Esophagus muscularis mucosa (tissue), 4 donors: ENCODE measurements around the gene DCK. TPM values are rescaled to one million over a fixed set of nuclear protein-coding genes. Genes with fewer than 3 reads are reported as not detected.
"Not testable (repeated sequence)": the region's sequence is repeated elsewhere in the genome, so short reads cannot be mapped to it uniquely, and the experiment has no call there.

Source experiments
- DNase-seq: peaks from one replicate; pipeline ENCODE4 v3.0.0-alpha.2; 2017; ENCODE audit errors: extremely low spot score
- H3K27ac ChIP-seq, 4 donors: fragments of 200-600 bp; sonication (generic); replicated peaks in 1 of 4; 1 replicate in 3 of 4; 2 replicates in 1 of 4; pipeline ENCODE4 v1.5.1; 2016 to 2019; ENCODE audit warnings: mild to moderate bottlenecking in 1 of 4
- H3K27me3 ChIP-seq, 4 donors: fragments of 200-600 bp; sonication (generic); one replicate each; pipeline versions ENCODE4 v1.5.1 to v1.6.0; 2016 to 2019
- H3K36me3 ChIP-seq, 4 donors: fragments of 200-600 bp; sonication (generic); one replicate each; pipeline ENCODE4 v1.5.1; 2016 to 2019
- H3K4me1 ChIP-seq, 4 donors: fragments of 200-600 bp; sonication (generic); one replicate each; pipeline ENCODE4 v1.5.1; 2016 to 2019
- H3K4me3 ChIP-seq, 4 donors: fragments of 200-600 bp; sonication (generic); 1 replicate in 2 of 4; 2 replicates in 2 of 4; pipeline ENCODE4 v1.5.1; 2016 to 2019; ENCODE audit warnings: mild to moderate bottlenecking in 4 of 4, moderate library complexity in 1 of 4
- H3K9me3 ChIP-seq, 4 donors: fragments of 200-600 bp; sonication (generic); 1 replicate in 3 of 4; 2 replicates in 1 of 4; pipeline ENCODE4 v1.5.1; 2016 to 2019
- EP300 ChIP-seq: sonication (generic); formaldehyde crosslinking; IDR thresholded peaks from one replicate; pipeline ENCODE4 v1.6.1; 2017; ENCODE audit warnings: antibody characterized with exemption
- POLR2A ChIP-seq: fragments of 450-650 bp; IDR thresholded peaks from one replicate; pipeline ENCODE4 v1.6.1; 2017; ENCODE audit warnings: antibody characterized with exemption, moderate library complexity, mild to moderate bottlenecking, low read depth
- POLR2AphosphoS5 ChIP-seq, 2 donors: sonication (generic); formaldehyde crosslinking; IDR thresholded peaks; one replicate each; pipeline ENCODE4 v1.6.1; 2017; ENCODE audit warnings: antibody characterized with exemption in 2 of 2
- WGBS: methylation state at CpG from one replicate; pipeline ENCODE4 v1.1.5; 2018; 5-methylcytosine and 5-hydroxymethylcytosine counted together
- intact Hi-C: fragments of 100-400 bp; cut with DNase I; formaldehyde crosslinking; loops from one replicate; pipeline ENCODE4 v1.15.1; 2023
- total RNA-seq, 4 donors: library from RNA; depleted of rRNA; stranded (reverse); fragments of >200 nt; gene quantifications; one replicate each; pipeline versions ENCODE4 v1.1.0 to v1.2.1, GENCODE V29; 2016
- TF ChIP-seq, protein P1 (sequence below), 3 experiments: fragments of 200-600 bp in 2 of 3; fragments of 450-650 bp in 1 of 3; sonication (generic) in 2 of 3; IDR thresholded peaks; one replicate each; pipeline ENCODE4 v1.5.1; 2017 to 2019; ENCODE audit warnings: antibody characterized with exemption in 3 of 3, mild to moderate bottlenecking in 2 of 3, moderate library complexity in 1 of 3

The DCK gene
- total RNA-seq, 4 donors from 2014 or later: 13.7 to 16.8 (median 14.8) TPM

DNA sequence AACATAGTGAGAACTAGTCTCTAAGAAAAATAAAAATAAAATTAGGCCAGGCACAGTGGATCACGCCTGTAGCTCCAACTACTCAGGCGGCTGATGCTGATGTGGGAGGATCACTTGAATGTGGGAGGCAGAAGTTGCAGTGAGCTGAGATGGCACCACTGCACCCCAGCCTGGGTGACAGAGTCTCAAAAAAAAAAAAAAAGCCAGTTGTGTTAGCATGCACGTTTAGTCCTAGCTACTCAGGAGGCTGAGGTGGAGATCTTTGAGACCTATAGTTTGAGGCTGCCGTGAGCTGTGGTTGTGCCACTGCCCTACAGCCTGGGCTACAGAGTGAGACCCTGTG lies 2.5 kb downstream of the DCK start:
- H3K4me3 ChIP-seq: no peak overlapping the region
- DNase-seq: no peak
- peaks cover 0 to 14% (median 6%) of the 10 kb centered on the region in 4 donors for H3K36me3 ChIP-seq
- H3K9me3 ChIP-seq: no peaks in the 10 kb centered on the region
- TF ChIP-seq EP300 (no peak), POLR2AphosphoS5 (IDR thresholded peaks at IDR 0.05) (no peak), POLR2A (no peak)
- TF ChIP-seq, protein P1, sequence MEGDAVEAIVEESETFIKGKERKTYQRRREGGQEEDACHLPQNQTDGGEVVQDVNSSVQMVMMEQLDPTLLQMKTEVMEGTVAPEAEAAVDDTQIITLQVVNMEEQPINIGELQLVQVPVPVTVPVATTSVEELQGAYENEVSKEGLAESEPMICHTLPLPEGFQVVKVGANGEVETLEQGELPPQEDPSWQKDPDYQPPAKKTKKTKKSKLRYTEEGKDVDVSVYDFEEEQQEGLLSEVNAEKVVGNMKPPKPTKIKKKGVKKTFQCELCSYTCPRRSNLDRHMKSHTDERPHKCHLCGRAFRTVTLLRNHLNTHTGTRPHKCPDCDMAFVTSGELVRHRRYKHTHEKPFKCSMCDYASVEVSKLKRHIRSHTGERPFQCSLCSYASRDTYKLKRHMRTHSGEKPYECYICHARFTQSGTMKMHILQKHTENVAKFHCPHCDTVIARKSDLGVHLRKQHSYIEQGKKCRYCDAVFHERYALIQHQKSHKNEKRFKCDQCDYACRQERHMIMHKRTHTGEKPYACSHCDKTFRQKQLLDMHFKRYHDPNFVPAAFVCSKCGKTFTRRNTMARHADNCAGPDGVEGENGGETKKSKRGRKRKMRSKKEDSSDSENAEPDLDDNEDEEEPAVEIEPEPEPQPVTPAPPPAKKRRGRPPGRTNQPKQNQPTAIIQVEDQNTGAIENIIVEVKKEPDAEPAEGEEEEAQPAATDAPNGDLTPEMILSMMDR (IDR thresholded peaks at IDR 0.05): no peak
- no peaks in the 10 kb centered on the region for H3K27me3 ChIP-seq
- intact Hi-C loops: loop anchor here (10.0 kb wide), 1 partner anchor 291 kb away; no protein-coding TSS in a partner anchor
- peaks cover 11 to 47% (median 38%) of the 10 kb centered on the region in 4 donors for H3K4me1 ChIP-seq
- WGBS: 62% methylated on average over 4 of the region's 4 CpGs
- no peak overlapping the region for H3K27ac ChIP-seq

DNA sequence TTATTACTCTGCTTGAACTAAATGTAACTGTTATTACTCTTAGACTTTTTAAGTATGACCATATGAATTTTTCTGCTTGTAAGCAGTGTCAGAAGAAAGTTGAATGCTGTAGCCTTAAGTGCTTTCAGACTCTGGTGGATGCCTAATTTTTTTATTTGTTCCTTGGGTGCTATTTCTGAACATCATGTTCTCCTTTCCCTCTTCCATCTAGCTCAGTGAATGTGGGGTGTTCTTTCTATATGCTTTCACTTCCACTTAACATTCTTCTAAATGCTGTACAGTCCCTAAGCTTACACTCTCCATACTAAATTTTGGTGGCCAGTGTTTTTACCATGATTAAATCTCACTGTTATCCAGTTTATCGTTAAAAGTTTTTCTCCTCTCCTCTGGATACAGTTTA lies 3.6 kb downstream of the DCK start:
- intact Hi-C loops: loop anchor here (10.0 kb wide), 1 partner anchor 292 kb away; no protein-coding TSS in a partner anchor
- DNase-seq: no peak
- H3K4me3 ChIP-seq: no peak overlapping the region
- H3K27me3 ChIP-seq: no peaks in the 10 kb centered on the region
- WGBS: 93% methylated on average over 1 of the region's 1 CpG
- H3K36me3 ChIP-seq: peaks cover 0 to 14% (median 6%) of the 10 kb centered on the region in 4 donors
- no peak for TF ChIP-seq POLR2AphosphoS5 (IDR thresholded peaks at IDR 0.05)
- TF ChIP-seq POLR2A: no peak
- TF ChIP-seq, protein P1 (IDR thresholded peaks at IDR 0.05): no peak
- TF ChIP-seq EP300: no peak
- no peaks in the 10 kb centered on the region for H3K9me3 ChIP-seq
- H3K4me1 ChIP-seq: peaks cover 11 to 47% (median 38%) of the 10 kb centered on the region in 4 donors
- H3K27ac ChIP-seq: peak overlapping the region in 1 of 4 donors; percentile 21

DNA sequence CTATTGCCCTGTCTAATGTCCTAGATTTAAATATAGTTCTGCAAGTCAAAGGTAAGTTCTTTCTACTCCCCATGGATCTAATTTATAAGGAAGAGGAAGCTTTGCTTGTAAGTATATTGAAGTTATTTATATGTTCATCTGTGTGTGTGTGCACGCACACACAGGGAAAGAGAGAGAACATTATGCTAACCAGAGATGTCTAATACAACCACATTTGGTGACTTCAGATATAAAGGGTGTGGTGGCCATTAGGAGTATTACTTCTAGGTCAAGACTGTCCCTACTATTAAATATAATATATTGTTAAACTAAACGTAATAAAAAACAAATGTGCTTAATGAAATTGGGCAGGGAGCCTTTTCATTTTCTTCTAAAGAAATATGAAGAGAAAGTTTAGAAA lies 4.1 kb downstream of the DCK start:
- Histone ChIP-seq H3K36me3 (peaks cover 0 to 14% (median 6%) of the 10 kb centered on the region in 4 donors), H3K4me3 (no peak overlapping the region), H3K4me1 (peaks cover 11 to 42% (median 34%) of the 10 kb centered on the region in 4 donors), H3K27ac (no peak overlapping the region), H3K27me3 (no peaks in the 10 kb centered on the region), H3K9me3 (no peaks in the 10 kb centered on the region)
- intact Hi-C loops: loop anchor here (10.0 kb wide), 1 partner anchor 293 kb away; no protein-coding TSS in a partner anchor
- DNase-seq: no peak
- TF ChIP-seq POLR2AphosphoS5 (IDR thresholded peaks at IDR 0.05) (no peak), POLR2A (no peak), EP300 (no peak)
- TF ChIP-seq, protein P1 (IDR thresholded peaks at IDR 0.05): no peak
- 67% methylated on average over 2 of the region's 2 CpGs for WGBS

DNA sequence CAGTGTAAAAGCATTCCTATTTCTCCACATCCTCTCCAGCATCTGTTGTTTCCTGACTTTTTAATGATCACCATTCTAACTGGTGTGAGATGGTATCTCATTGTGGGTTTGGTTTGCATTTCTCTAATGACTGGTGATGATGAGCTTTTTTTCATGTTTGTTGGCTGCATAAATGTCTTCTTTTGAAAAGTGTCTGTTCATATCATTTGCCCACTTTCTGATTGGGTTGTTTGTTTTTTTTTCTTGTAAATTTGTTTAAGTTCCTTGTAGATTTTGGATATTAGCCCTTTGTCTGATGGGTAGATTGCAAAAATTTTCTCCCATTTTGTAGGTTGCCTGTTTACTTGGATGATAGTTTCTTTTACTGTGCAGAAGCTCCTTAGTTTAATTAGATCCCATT lies 6.2 kb downstream of the DCK start:
- not testable (repeated sequence) for DNase-seq, H3K27me3 ChIP-seq, H3K9me3 ChIP-seq, H3K27ac ChIP-seq, H3K4me3 ChIP-seq
- Histone ChIP-seq H3K36me3 (peaks cover 0 to 14% (median 6%) of the 10 kb centered on the region in 4 donors), H3K4me1 (peaks cover 3 to 27% (median 23%) of the 10 kb centered on the region in 4 donors)
- intact Hi-C loops: loop anchor here (10.0 kb wide), 1 partner anchor 295 kb away; no protein-coding TSS in a partner anchor

DNA sequence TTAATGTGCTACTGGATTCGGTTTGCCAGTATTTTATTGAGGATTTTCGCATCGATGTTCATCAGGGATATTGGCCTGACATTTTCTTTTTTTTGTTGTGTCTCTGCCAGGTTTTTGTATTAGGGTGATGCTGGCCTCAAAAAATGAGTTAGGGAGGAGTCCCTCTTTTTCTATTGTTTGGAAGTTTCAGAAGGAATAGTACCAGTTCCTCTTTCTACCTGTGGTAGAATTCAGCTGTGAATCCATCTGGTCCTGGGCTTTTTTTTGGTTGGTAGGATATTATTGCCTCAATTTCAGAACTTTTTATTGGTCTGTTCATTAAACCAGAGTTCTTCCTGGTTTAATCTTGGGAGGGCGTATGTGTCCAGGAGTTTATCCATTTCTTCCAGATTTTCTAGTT lies 7.9 kb downstream of the DCK start:
- 98% methylated on average over 4 of the region's 4 CpGs for WGBS
- DNase-seq, H3K27me3 ChIP-seq, intact Hi-C loops, H3K27ac ChIP-seq, H3K4me3 ChIP-seq, H3K9me3 ChIP-seq: not testable (repeated sequence)
- H3K36me3 ChIP-seq: peaks cover 0 to 14% (median 6%) of the 10 kb centered on the region in 4 donors
- peaks cover 0 to 11% (median 5%) of the 10 kb centered on the region in 4 donors for H3K4me1 ChIP-seq

DNA sequence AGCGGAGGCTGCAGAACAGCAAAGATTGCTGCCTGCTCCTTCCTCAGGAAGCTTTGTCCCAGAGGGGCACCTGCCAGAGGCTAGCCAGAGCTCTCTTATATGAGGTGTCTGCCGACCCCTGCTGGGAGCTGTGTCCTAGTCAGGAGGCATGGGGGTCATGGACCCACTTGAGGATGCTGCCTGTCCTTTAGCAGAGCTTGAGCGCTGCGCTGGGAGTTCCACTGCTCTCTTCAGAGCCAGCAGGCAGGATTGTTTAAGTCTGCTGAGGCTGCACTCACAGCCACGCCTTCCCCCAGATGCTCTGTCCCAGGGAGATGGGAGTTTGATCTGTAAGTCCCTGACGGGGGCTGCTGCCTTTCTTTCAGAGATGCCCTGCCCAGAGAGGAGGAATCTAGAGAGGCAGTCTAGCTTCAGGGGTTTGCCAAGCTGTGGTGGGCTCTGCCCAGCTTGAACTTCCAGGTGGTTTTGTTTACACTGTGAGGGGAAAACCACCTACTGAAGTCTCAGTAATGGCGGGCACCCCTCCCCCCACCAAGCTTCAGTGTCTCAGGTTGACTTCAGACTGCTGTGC lies 10.9 kb downstream of the DCK start:
- Histone ChIP-seq H3K27ac (no peak overlapping the region), H3K4me3 (no peak overlapping the region), H3K9me3 (no peaks in the 10 kb centered on the region), H3K27me3 (no peaks in the 10 kb centered on the region), H3K36me3 (peaks cover 0 to under 1% (median 0%) of the 10 kb centered on the region in 4 donors), H3K4me1 (peaks cover 0 to under 1% (median 0%) of the 10 kb centered on the region in 4 donors)
- 84% methylated on average over 4 of the region's 7 CpGs for WGBS
- DNase-seq: no peak
- TF ChIP-seq, protein P1 (IDR thresholded peaks at IDR 0.05): no peak
- TF ChIP-seq POLR2AphosphoS5 (IDR thresholded peaks at IDR 0.05): no peak
- no peak for TF ChIP-seq EP300
- no peak for TF ChIP-seq POLR2A
- intact Hi-C loops: no loop called here

DNA sequence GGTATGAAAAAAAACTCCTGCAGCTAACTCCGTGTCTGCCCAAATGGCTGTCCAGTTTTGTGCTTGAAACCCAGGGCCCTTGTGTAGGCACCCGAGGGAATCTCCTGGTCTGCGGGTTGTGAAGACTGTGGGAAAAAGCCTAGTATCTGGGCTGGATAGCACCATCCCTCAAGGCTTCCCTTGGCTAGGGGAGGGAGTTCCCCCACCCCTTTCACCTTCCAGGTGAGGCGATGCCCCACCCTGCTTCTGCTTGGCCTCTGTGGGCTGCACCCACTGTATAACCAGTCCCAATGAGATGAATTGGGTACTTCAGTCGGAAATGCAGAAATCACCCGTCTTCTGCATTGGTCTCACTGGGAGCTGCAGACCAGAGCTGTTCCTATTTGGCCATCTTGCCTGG lies 11.6 kb downstream of the DCK start:
- not testable (repeated sequence) for H3K4me3 ChIP-seq, H3K36me3 ChIP-seq, H3K9me3 ChIP-seq, H3K27ac ChIP-seq, H3K4me1 ChIP-seq, H3K27me3 ChIP-seq, DNase-seq
- WGBS: 93% methylated on average over 6 of the region's 6 CpGs
- intact Hi-C loops: loop anchor here (5.0 kb wide), 1 partner anchor 168 kb away; the partner anchor contains the start of gene GRSF1
